SU-DHL-6 (cell line): ENCODE measurements around the gene EFS.

Source experiments
- H2AFZ ChIP-seq: fragments of 200-600 bp; sonication (generic); 2 replicates; pipeline ENCODE4 v1.6.1; 2014; ENCODE audit warnings: low read depth, mild to moderate bottlenecking, moderate library complexity, mixed read lengths, antibody characterized with exemption, low read length; ENCODE audit not compliant: severe bottlenecking
- H3F3A ChIP-seq: fragments of 200-600 bp; shearing (Covaris generic); 2 replicates; pipeline ENCODE4 v1.6.0; 2016; ENCODE audit warnings: antibody characterized with exemption, mild to moderate bottlenecking; ENCODE audit not compliant: insufficient read depth
- H3K27ac ChIP-seq: fragments of 200-600 bp; sonication (generic); 2 replicates; pipeline ENCODE4 v1.5.1; 2016; ENCODE audit warnings: low read depth, mild to moderate bottlenecking, low read length, moderate library complexity, mixed read lengths
- H3K27me3 ChIP-seq: fragments of 200-600 bp; sonication (generic), shearing (Covaris generic); 2 replicates; pipeline ENCODE4 v1.6.0; 2014; ENCODE audit warnings: mild to moderate bottlenecking, low read length
- H3K36me3 ChIP-seq: fragments of 200-600 bp; sonication (generic); 2 replicates; pipeline ENCODE4 v1.6.1; 2014; ENCODE audit warnings: mild to moderate bottlenecking, low read length, mixed read lengths
- H3K4me2 ChIP-seq: fragments of 300-600, 200-600 bp; shearing (Covaris generic), sonication (generic); 2 replicates; pipeline ENCODE4 v1.6.0; 2014; ENCODE audit warnings: low read length, low read depth, mild to moderate bottlenecking; ENCODE audit not compliant: poor library complexity, severe bottlenecking
- H3K4me3 ChIP-seq: fragments of 200-600 bp; sonication (generic); 2 replicates; pipeline ENCODE4 v1.5.1; 2014; ENCODE audit warnings: antibody characterized with exemption, low read length, mild to moderate bottlenecking, mixed read lengths; ENCODE audit not compliant: insufficient read depth, poor library complexity, severe bottlenecking
- H3K79me2 ChIP-seq: fragments of 200-600 bp; sonication (generic); 2 replicates; pipeline ENCODE4 v1.6.1; 2014; ENCODE audit warnings: mild to moderate bottlenecking, low read length, moderate library complexity; ENCODE audit not compliant: insufficient read depth
- H3K9ac ChIP-seq: fragments of 200-600 bp; sonication (generic); 2 replicates; pipeline ENCODE4 v1.7.0; 2014; ENCODE audit warnings: mild to moderate bottlenecking, low read length
- H3K9me2 ChIP-seq: fragments of 200-600 bp; sonication (generic); replicated peaks from 2 replicates; pipeline ENCODE4 v1.6.1; 2014; ENCODE audit warnings: low read length; ENCODE audit not compliant: insufficient read depth
- H3K9me3 ChIP-seq: fragments of 200-600 bp; sonication (generic); 2 replicates; pipeline ENCODE4 v1.6.1; 2014; ENCODE audit warnings: low read length, mixed read lengths; ENCODE audit not compliant: insufficient read depth
- H4K20me1 ChIP-seq: fragments of 200-600 bp; sonication (generic); 2 replicates; pipeline ENCODE4 v1.6.1; 2014; ENCODE audit warnings: low read depth, mild to moderate bottlenecking, antibody characterized with exemption, low read length, moderate library complexity, mixed read lengths
- CTCF ChIP-seq: fragments of 200-600 bp; sonication (generic); IDR thresholded peaks from one replicate; pipeline ENCODE4 v1.5.1; 2017; ENCODE audit warnings: antibody characterized with exemption, mild to moderate bottlenecking, low read length, moderate library complexity; ENCODE audit not compliant: insufficient read depth, poor library complexity, severe bottlenecking
- EZH2phosphoT487 ChIP-seq: fragments of 200-600 bp; sonication (generic), shearing (Covaris generic); conservative IDR thresholded peaks from 2 replicates; pipeline ENCODE4 v1.6.1; 2018; ENCODE audit warnings: mild to moderate bottlenecking, antibody characterized with exemption, low read length, moderate library complexity, mixed read lengths

The EFS gene

GRCh38 chr14:23307687-23308644 is 57.0 kb downstream of the EFS start:
- H3K4me2 ChIP-seq, result no peak overlapping the region
- H3K9me3 ChIP-seq, result no peaks in the 10 kb centered on the region
- no peak overlapping the region for H2AFZ ChIP-seq
- no peaks in the 10 kb centered on the region for H3K9me2 ChIP-seq
- no peaks in the 10 kb centered on the region for H4K20me1 ChIP-seq
- H3K27me3 ChIP-seq, result no peaks in the 10 kb centered on the region
- H3F3A ChIP-seq, result 0 out of 2 replicates have a peak, but pooled peaks cover 3% of the 10 kb centered on the region
- TF ChIP-seq EZH2phosphoT487, result no peak
- no peak for TF ChIP-seq CTCF
- H3K27ac ChIP-seq, result no peak overlapping the region
- H3K9ac ChIP-seq, result no peak overlapping the region
- no peaks in the 10 kb centered on the region for H3K79me2 ChIP-seq
- no peaks in the 10 kb centered on the region for H3K36me3 ChIP-seq
- no peak overlapping the region for H3K4me3 ChIP-seq

DNA sequence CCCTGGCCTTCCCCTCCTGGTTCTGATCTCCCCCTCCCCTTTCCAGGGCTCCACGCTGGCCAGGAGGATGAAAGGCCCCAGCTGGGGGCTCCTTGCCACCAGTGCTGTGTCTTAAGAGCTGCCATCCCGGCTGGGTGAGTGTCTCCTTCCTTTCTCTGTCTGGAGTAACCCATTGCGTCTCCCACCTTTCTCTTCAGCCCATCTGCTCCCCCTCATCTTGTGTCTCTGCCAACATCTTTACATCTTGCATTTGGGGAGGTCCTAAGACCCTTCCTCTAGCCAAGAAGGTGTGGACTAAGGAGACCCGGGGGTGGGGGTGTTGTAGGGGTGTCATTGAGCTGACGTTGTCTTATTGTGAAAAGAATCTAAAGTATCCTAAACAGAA is 57.8 kb downstream of the EFS start:
- H3K79me2 ChIP-seq, result no peaks in the 10 kb centered on the region
- H3K9me2 ChIP-seq, result no peaks in the 10 kb centered on the region
- H3K36me3 ChIP-seq, result no peaks in the 10 kb centered on the region
- no peak overlapping the region for H3K27ac ChIP-seq
- no peak overlapping the region for H3K4me3 ChIP-seq
- H4K20me1 ChIP-seq, result no peaks in the 10 kb centered on the region
- no peak for TF ChIP-seq EZH2phosphoT487
- H2AFZ ChIP-seq, result no peak overlapping the region
- no peak overlapping the region for H3K9ac ChIP-seq
- 0 out of 2 replicates have a peak, but pooled peaks cover 5% of the 10 kb centered on the region for H3F3A ChIP-seq
- no peak overlapping the region for H3K4me2 ChIP-seq
- no peaks in the 10 kb centered on the region for H3K9me3 ChIP-seq
- H3K27me3 ChIP-seq, result no peaks in the 10 kb centered on the region

GRCh38 chr14:23306412-23307145 is 58.4 kb downstream of the EFS start, which contains the start of gene BCL2L2:
Gene BCL2L2 (plus strand): TSS chr14:23306833. CDS start chr14:23307768, 935 bp downstream.
- no peak within 1 kb of the TSS for H3K4me3 ChIP-seq
- H3K9ac ChIP-seq, result no peak within 1 kb of the TSS

More at GRCh38 chr14:23306412-23307145, 58.4 kb downstream of the EFS start, which contains the start of gene BCL2L2:
- Histone ChIP-seq H3K79me2 (no peaks in the 10 kb centered on the region), H3K27ac (no peak within 1 kb of the TSS), H2AFZ (no peak within 1 kb of the TSS), H3K9me2 (no peaks in the 10 kb centered on the region), H3F3A (0 out of 2 replicates have a peak, but pooled peaks cover 5% of the 10 kb centered on the region), H4K20me1 (no peaks in the 10 kb centered on the region), H3K27me3 (no peaks in the 10 kb centered on the region), H3K36me3 (no peaks in the 10 kb centered on the region), H3K9me3 (no peaks in the 10 kb centered on the region), H3K4me2 (no peak within 1 kb of the TSS)
- TF ChIP-seq CTCF (no peak), EZH2phosphoT487 (no peak)
